MM.1S (cell line): Measurements from ENCODE around the gene POLR2E.

Source experiments
- CTCF ChIP-seq: fragments of 300-600 bp; sonication (generic); IDR thresholded peaks from 2 replicates; pipeline ENCODE4 v1.5.1; 2016; ENCODE audit warnings: antibody characterized with exemption, low read length, mixed read lengths
- EZH2 ChIP-seq: fragments of 300-600 bp; sonication (generic); optimal IDR thresholded peaks from 2 replicates; pipeline ENCODE3; 2017; ENCODE audit warnings: low read depth, mild to moderate bottlenecking, antibody characterized with exemption, low read length, mixed read lengths
- EZH2phosphoT487 ChIP-seq: fragments of 300-600 bp; sonication (generic); IDR thresholded peaks from 2 replicates; pipeline ENCODE4 v1.6.1; 2018; ENCODE audit warnings: antibody characterized with exemption, low read length

GRCh38 chr19:1082165-1082927, 12.8 kb downstream of the POLR2E start:
- TF ChIP-seq CTCF: no peak
- TF ChIP-seq EZH2phosphoT487: no peak
- TF ChIP-seq EZH2: no peak
